SK-N-SH (cell line): ENCODE measurements around the gene ARHGEF4. TPM values are rescaled to one million over a fixed set of nuclear protein-coding genes. Genes with fewer than 3 reads are reported as not detected.

Experiments used
- CTCF ChIA-PET: fragments of 300-600, 350-600 bp; formaldehyde crosslinking; extraction: SDS; loops from one replicate; lab custom pipeline; 2021; lab: Yijun Ruan, JAX
- POLR2A ChIA-PET: fragments of 350-600 bp; sonication (Branson Sonifier 250); formaldehyde crosslinking; extraction: SDS; loops from one replicate; lab custom pipeline; 2020; ENCODE audit warnings: antibody characterized with exemption, inconsistent platforms; lab: Yijun Ruan, JAX
- DNase-seq: peaks from one replicate; pipeline ENCODE4 v3.0.0; 2012
- H2AFZ ChIP-seq: fragments of 200-600 bp; sonication (generic); 2 replicates; pipeline ENCODE4 v1.8.1; 2016; ENCODE audit warnings: antibody characterized with exemption, mild to moderate bottlenecking, low read depth
- H3F3A ChIP-seq: fragments of 200-600 bp; sonication (generic); replicated peaks from 2 replicates; pipeline ENCODE3; 2016; ENCODE audit warnings: antibody characterized with exemption, mild to moderate bottlenecking; ENCODE audit not compliant: insufficient read depth
- H3K27ac ChIP-seq, 2 experiments: fragments of 200-500 bp in 1 of 2; fragments of 200-600 bp in 1 of 2; sonication (Bioruptor generic) in 1 of 2; sonication (generic), shearing (Covaris generic) in 1 of 2; 2 replicates each; pipeline versions ENCODE4 v1.5.1 to v1.6.1; 2014 to 2016; ENCODE audit warnings: low read depth in 2 of 2, inconsistent platforms in 1 of 2, low read length in 1 of 2, mild to moderate bottlenecking in 1 of 2, mixed read lengths in 1 of 2
- H3K27me3 ChIP-seq: fragments of 200-600 bp; sonication (generic), shearing (Covaris generic); 2 replicates; pipeline ENCODE4 v1.6.1; 2016; ENCODE audit warnings: mixed run types; ENCODE audit not compliant: insufficient read depth
- H3K36me3 ChIP-seq, 2 experiments: fragments of 200-500 bp in 1 of 2; fragments of 200-600 bp in 1 of 2; sonication (Bioruptor generic) in 1 of 2; sonication (generic) in 1 of 2; replicated peaks in 1 of 2; 2 replicates each; pipeline versions ENCODE3 to v1.5.1; 2014 to 2016; ENCODE audit warnings: low read length in 1 of 2, mild to moderate bottlenecking in 1 of 2; ENCODE audit not compliant: insufficient read depth in 2 of 2, control insufficient read depth in 1 of 2
- H3K4me1 ChIP-seq, 2 experiments: fragments of 200-500 bp in 1 of 2; fragments of 200-600 bp in 1 of 2; sonication (Bioruptor generic) in 1 of 2; sonication (generic), shearing (Covaris generic) in 1 of 2; 2 replicates each; pipeline versions ENCODE4 v1.5.1 to v1.6.1; 2014 to 2016; ENCODE audit warnings: low read depth in 1 of 2, low read length in 1 of 2, mixed run types in 1 of 2; ENCODE audit not compliant: insufficient read depth in 2 of 2, control insufficient read depth in 1 of 2
- H3K4me2 ChIP-seq: fragments of 200-600 bp; sonication (generic), shearing (Covaris generic); 2 replicates; pipeline ENCODE4 v1.6.1; 2017; ENCODE audit warnings: mixed run types
- H3K4me3 ChIP-seq, 2 experiments: fragments of 200-500 bp in 1 of 2; fragments of 200-600 bp in 1 of 2; sonication (Bioruptor generic) in 1 of 2; sonication (generic), shearing (Covaris generic) in 1 of 2; 2 replicates each; pipeline versions ENCODE4 v1.5.1 to v1.8.1; 2014 to 2016; ENCODE audit warnings: low read depth in 2 of 2, inconsistent platforms in 1 of 2, low read length in 1 of 2, mild to moderate bottlenecking in 1 of 2, mixed read lengths in 1 of 2, moderate library complexity in 1 of 2
- H3K79me2 ChIP-seq: fragments of 200-600 bp; sonication (generic); 2 replicates; pipeline ENCODE4 v1.8.1; 2017; ENCODE audit warnings: mild to moderate bottlenecking; ENCODE audit not compliant: insufficient read depth
- H3K9ac ChIP-seq: fragments of 200-600 bp; sonication (generic); 2 replicates; pipeline ENCODE4 v1.6.1; 2017; ENCODE audit warnings: mixed run types
- H3K9me2 ChIP-seq: fragments of 200-600 bp; sonication (generic); 2 replicates; pipeline ENCODE4 v1.6.1; 2017; ENCODE audit warnings: mixed run types
- H3K9me3 ChIP-seq: fragments of 200-600 bp; sonication (generic); 2 replicates; pipeline ENCODE4 v1.6.1; 2017; ENCODE audit warnings: mixed run types, mild to moderate bottlenecking, moderate library complexity
- H4K20me1 ChIP-seq: fragments of 200-600 bp; sonication (generic); 2 replicates; pipeline ENCODE4 v1.6.1; 2017; ENCODE audit warnings: mild to moderate bottlenecking, mixed run types; ENCODE audit not compliant: insufficient read depth
- CHD2 ChIP-seq: fragments of 150-350 bp; IDR thresholded peaks from 2 replicates; pipeline ENCODE4 v1.6.1; 2018; ENCODE audit warnings: low read length; ENCODE audit not compliant: partially characterized antibody
- CTCF ChIP-seq: fragments of 200-600 bp; sonication (generic); IDR thresholded peaks from 2 replicates; pipeline ENCODE4 v1.6.1; 2017; ENCODE audit warnings: antibody characterized with exemption, mild to moderate bottlenecking, moderate library complexity
- EP300 ChIP-seq, 2 experiments: IDR thresholded peaks; 2 replicates each; pipeline versions ENCODE4 v1.4.0 to v1.6.1; 2012; ENCODE audit warnings: borderline replicate concordance in 1 of 2, low read depth in 1 of 2, low read length in 1 of 2
- GABPA ChIP-seq: IDR thresholded peaks from 2 replicates; pipeline ENCODE4 v1.4.0; 2012; ENCODE audit warnings: low read depth, mild to moderate bottlenecking
- IRF3 ChIP-seq: fragments of 150-350 bp; IDR thresholded peaks from 2 replicates; pipeline ENCODE4 v1.6.1; 2016; ENCODE audit warnings: mild to moderate bottlenecking, low read depth, low read length
- MAX ChIP-seq: IDR thresholded peaks from 2 replicates; pipeline ENCODE4 v1.4.0; 2012; ENCODE audit warnings: low read depth
- MXI1 ChIP-seq: IDR thresholded peaks from 2 replicates; pipeline ENCODE4 v1.6.1; 2012; ENCODE audit warnings: mild to moderate bottlenecking, low read depth, low read length, improper control_type of control experiment
- NFIC ChIP-seq: IDR thresholded peaks from 2 replicates; pipeline ENCODE4 v1.4.0; 2012; ENCODE audit warnings: borderline replicate concordance
- NRF1 ChIP-seq: IDR thresholded peaks from 2 replicates; pipeline ENCODE4 v1.6.1; 2012; ENCODE audit warnings: low read depth, mild to moderate bottlenecking, low read length
- RAD21 ChIP-seq: IDR thresholded peaks from 2 replicates; pipeline ENCODE4 v1.6.1; 2012; ENCODE audit warnings: mild to moderate bottlenecking, low read length
- RCOR1 ChIP-seq: fragments of 150-350 bp; IDR thresholded peaks from 2 replicates; pipeline ENCODE4 v1.6.1; 2017; ENCODE audit warnings: antibody characterized with exemption, low read length
- SMC3 ChIP-seq: IDR thresholded peaks from 2 replicates; pipeline ENCODE4 v1.6.1; 2012; ENCODE audit warnings: low read depth, low read length, improper control_type of control experiment
- TCF12 ChIP-seq: IDR thresholded peaks from 2 replicates; pipeline ENCODE4 v1.4.0; 2012
- TEAD4 ChIP-seq: IDR thresholded peaks from 2 replicates; pipeline ENCODE4 v1.4.0; 2012; ENCODE audit warnings: mild to moderate bottlenecking, borderline replicate concordance; ENCODE audit not compliant: insufficient read depth
- USF1 ChIP-seq: IDR thresholded peaks from 2 replicates; pipeline ENCODE4 v1.4.0; 2012; ENCODE audit warnings: low read depth, borderline replicate concordance
- USF2 ChIP-seq: fragments of 150-350 bp; IDR thresholded peaks from 2 replicates; pipeline ENCODE4 v1.6.1; 2017; ENCODE audit warnings: antibody characterized with exemption, low read length, low read depth, borderline replicate concordance
- ZBTB33 ChIP-seq: IDR thresholded peaks from 2 replicates; pipeline ENCODE4 v1.4.0; 2012; ENCODE audit warnings: low read depth, borderline replicate concordance
- WGBS: methylation state at CpG from one replicate; pipeline ENCODE4 v1.1.6; 2017; ENCODE audit warnings: low lambda C conversion rate; 5-methylcytosine and 5-hydroxymethylcytosine counted together
- polyA plus RNA-seq, 3 experiments: library from polyadenylated mRNA; depleted of rRNA; stranded (reverse); fragments of >200 nt; gene quantifications; 2 replicates each; pipeline ENCODE4 v1.2.3, GENCODE V29; 2012

Gene ARHGEF4
- polyA plus RNA-seq, 1 of the 3 experiments (the other 2 are of a cell fraction), result 2.3 TPM

- 48% methylated on average over 6 of the region's 8 CpGs for WGBS
- ChIA-PET POLR2A (no interaction called here), CTCF (no interaction called here)
- Histone ChIP-seq H3F3A (no peaks in the 10 kb centered on the region), H3K27ac (no peak overlapping the region), H3K4me1 (no peaks in the 10 kb centered on the region), H3K9me2 (no peaks in the 10 kb centered on the region), H3K9me3 (no peaks in the 10 kb centered on the region), H3K9ac (no peak overlapping the region), H3K36me3 (no peaks in the 10 kb centered on the region), H2AFZ (no peak overlapping the region), H3K4me3 (no peak overlapping the region), H3K27me3 (no peaks in the 10 kb centered on the region; the same call in 1 of the 2 replicates), H3K4me2 (no peak overlapping the region), H4K20me1 (no peaks in the 10 kb centered on the region), H3K79me2 (no peaks in the 10 kb centered on the region)
- TF ChIP-seq NRF1 (no peak), MAX (no peak), SMC3 (no peak), MXI1 (no peak)
- no peak for DNase-seq
Observed at GRCh38 chr2:130840506-130840905, 3.8 kb downstream of the ARHGEF4 start.

- no peaks in the 10 kb centered on the region for H3K9me3 ChIP-seq
- DNase-seq, result no peak
- WGBS, result 66% methylated on average over 6 of the region's 6 CpGs
- H3K4me1 ChIP-seq, result no peaks in the 10 kb centered on the region; a peak in 1 of 4 replicates
- TF ChIP-seq EP300 (IDR thresholded peaks at IDR 0.05; ENCODE audit: borderline replicate concordance in 1 of 2, low read depth in 1 of 2, low read length in 1 of 2), result no peak
- no peak for TF ChIP-seq RAD21
- TF ChIP-seq USF2, result no peak
- no peak for TF ChIP-seq RCOR1
- TF ChIP-seq GABPA, result no peak
- TF ChIP-seq NFIC, result no peak
- TF ChIP-seq USF1, result no peak
- TF ChIP-seq TEAD4, result no peak
- no peak for TF ChIP-seq SMC3
- no peak for TF ChIP-seq NRF1
- TF ChIP-seq IRF3, result no peak
- TF ChIP-seq CHD2, result no peak
- TF ChIP-seq TCF12, result no peak
- no peak for TF ChIP-seq ZBTB33
- no peak for TF ChIP-seq CTCF
- no peaks in the 10 kb centered on the region for H3F3A ChIP-seq
- H2AFZ ChIP-seq, result no peak overlapping the region
- no peak overlapping the region for H3K27ac ChIP-seq
- H3K9me2 ChIP-seq, result no peaks in the 10 kb centered on the region
- CTCF ChIA-PET, result interaction anchor here (1.5 to 4.2 kb wide), 2 partner anchors 10 to 44 kb away, joined by 5 to 15 read pairs; no protein-coding TSS in a partner anchor
- H3K4me3 ChIP-seq, result no peak overlapping the region
- no peak overlapping the region for H3K4me2 ChIP-seq
- H3K27me3 ChIP-seq, result no peaks in the 10 kb centered on the region; the same call in 1 of the 2 replicates
- H3K36me3 ChIP-seq, result no peaks in the 10 kb centered on the region
- H3K9ac ChIP-seq, result no peak overlapping the region
- no peaks in the 10 kb centered on the region for H3K79me2 ChIP-seq
- POLR2A ChIA-PET, result no interaction called here
- no peaks in the 10 kb centered on the region for H4K20me1 ChIP-seq
Observed at GRCh38 chr2:130841741-130842365, 5.1 kb downstream of the ARHGEF4 start.
